HepG2 (cell line): ENCODE data around the gene COPS8. TPM values are rescaled to one million over a fixed set of nuclear protein-coding genes. Genes with fewer than 3 reads are reported as not detected.

Experiments used
- ATAC-seq: fragments of 200-7000 bp; cut with Tn5 transposase; 3 replicates; pipeline ENCODE4 v1.9.1; 2020; ENCODE audit warnings: mild to moderate bottlenecking, moderate library complexity
- BruUV-seq: library from RNA; stranded (reverse); fragments of 400-500 nt; replicated peaks from 2 replicates; lab custom pipeline; 2021; lab: Mats Ljungman, UMichigan
- CTCF ChIA-PET: fragments of 300-600 bp; formaldehyde crosslinking; extraction: SDS; loops from one replicate; lab custom pipeline; 2021; ENCODE audit warnings: low total read pairs, inconsistent platforms, low intra/inter-chr PET ratio; lab: Yijun Ruan, JAX
- POLR2A ChIA-PET: fragments of 350-600 bp; sonication (Branson Sonifier 250); formaldehyde crosslinking; loops from one replicate; lab custom pipeline; 2020; ENCODE audit warnings: antibody characterized with exemption, inconsistent platforms; lab: Yijun Ruan, JAX
- DNase-seq: peaks from one replicate; pipeline ENCODE4 v3.0.0-alpha.2; 2015; ENCODE audit warnings: low spot score
- FAIRE-seq: peaks from 3 replicates; lab custom pipeline; 2011; peaks lifted over from hg19 to GRCh38; lab: Jason Lieb, UNC
- H2AFZ ChIP-seq: one replicate; pipeline ENCODE4 v1.6.1; 2011; ENCODE audit warnings: low read length, inconsistent platforms
- H3K27ac ChIP-seq: fragments of 300-600 bp; 3 replicates; pipeline ENCODE4 v1.8.0; 2011; ENCODE audit warnings: mixed run types, mild to moderate bottlenecking, mixed read lengths, low read length, inconsistent platforms; ENCODE audit not compliant: insufficient read depth; ENCODE audit errors: extremely low read length
- H3K27me3 ChIP-seq, 2 experiments: fragments of 200-600 bp in 1 of 2; 2 replicates in 1 of 2; 3 replicates in 1 of 2; pipeline versions ENCODE4 v1.6.0 to v1.8.0; 2011; ENCODE audit warnings: low read length in 2 of 2, mild to moderate bottlenecking in 2 of 2, moderate library complexity in 2 of 2, inconsistent platforms in 1 of 2; ENCODE audit not compliant: insufficient read depth in 2 of 2, control insufficient read depth in 1 of 2
- H3K36me3 ChIP-seq, 2 experiments: fragments of 200-600 bp in 1 of 2; replicated peaks in 1 of 2; 2 replicates in 1 of 2; 3 replicates in 1 of 2; pipeline versions ENCODE4 v1.5.1 to v1.8.0; 2011; ENCODE audit warnings: low read length in 2 of 2, inconsistent platforms in 1 of 2; ENCODE audit not compliant: insufficient read depth in 2 of 2, control insufficient read depth in 1 of 2
- H3K4me1 ChIP-seq: 2 replicates; pipeline ENCODE4 v1.5.1; 2012; ENCODE audit warnings: low read length, inconsistent platforms; ENCODE audit not compliant: insufficient read depth
- H3K4me2 ChIP-seq: 2 replicates; pipeline ENCODE4 v1.6.0; 2011; ENCODE audit warnings: low read depth, low read length, inconsistent platforms
- H3K4me3 ChIP-seq, 3 experiments: fragments of 200-600 bp in 1 of 3; sonication (generic), shearing (Covaris generic) in 1 of 3; replicated peaks in 1 of 3; 2 replicates each; pipeline ENCODE4 v1.5.1; 2011 to 2016; ENCODE audit warnings: low read length in 3 of 3, inconsistent platforms in 2 of 3, low read depth in 2 of 3, mild to moderate bottlenecking in 2 of 3, control low read depth in 1 of 3, mixed read lengths in 1 of 3; ENCODE audit not compliant: insufficient read depth in 1 of 3
- H3K79me2 ChIP-seq: one replicate; pipeline ENCODE4 v1.6.1; 2011; ENCODE audit warnings: low read length, inconsistent platforms; ENCODE audit not compliant: insufficient read depth
- H3K9ac ChIP-seq: 2 replicates; pipeline ENCODE4 v1.6.0; 2011; ENCODE audit warnings: mild to moderate bottlenecking, low read depth, low read length, inconsistent platforms; ENCODE audit not compliant: insufficient read depth
- H3K9me3 ChIP-seq: 2 replicates; pipeline ENCODE4 v1.5.1; 2012; ENCODE audit warnings: mild to moderate bottlenecking, low read length
- H4K20me1 ChIP-seq: 2 replicates; pipeline ENCODE4 v1.6.0; 2011; ENCODE audit warnings: inconsistent platforms, mild to moderate bottlenecking, low read length, moderate library complexity; ENCODE audit not compliant: insufficient read depth
- HCFC1 ChIP-seq: fragments of 150-350 bp; IDR thresholded peaks from 2 replicates; pipeline ENCODE4 v1.6.1; 2014; ENCODE audit warnings: low read depth, low read length
- HHEX ChIP-seq: IDR thresholded peaks from 2 replicates; pipeline ENCODE4 v1.6.1; 2016; ENCODE audit warnings: control low read depth
- NFYC ChIP-seq: IDR thresholded peaks from 2 replicates; pipeline ENCODE4 v1.6.1; 2016; ENCODE audit warnings: missing genetic modification reagents, missing compliant biosample characterization
- PHF8 ChIP-seq: sonication (generic); formaldehyde crosslinking; IDR thresholded peaks from 2 replicates; pipeline ENCODE4 v1.5.0; 2020; ENCODE audit warnings: missing genetic modification reagents
- SALL2 ChIP-seq: sonication (generic); formaldehyde crosslinking; IDR thresholded peaks from 2 replicates; pipeline ENCODE4 v1.8.1; 2023; ENCODE audit warnings: mild to moderate bottlenecking, missing genetic modification reagents, inconsistent platforms
- ZBTB3 ChIP-seq: sonication (generic); formaldehyde crosslinking; IDR thresholded peaks from 2 replicates; pipeline ENCODE4 v1.4.0; 2020; ENCODE audit warnings: low read depth, mild to moderate bottlenecking, moderate library complexity, missing genetic modification reagents, borderline replicate concordance
- ZNF720 ChIP-seq: sonication (generic); formaldehyde crosslinking; IDR thresholded peaks from 2 replicates; pipeline ENCODE4 v1.4.0; 2020; ENCODE audit warnings: missing genetic modification reagents
- WGBS: methylation state at CpG from one replicate; pipeline ENCODE4 v1.1.6; 2017; ENCODE audit warnings: low lambda C conversion rate; 5-methylcytosine and 5-hydroxymethylcytosine counted together
- in situ Hi-C: cut with HindIII; loops from 2 replicates; pipeline ENCODE4 v1.10.0; 2017; ENCODE audit warnings: low pct_unique_long_range_greater_than_20kb; ENCODE audit not compliant: extremely low pct_ligation_motif_present
- intact Hi-C: fragments of 100-400 bp; cut with micrococcal nuclease; formaldehyde crosslinking; loops from one replicate; pipeline ENCODE4 v1.10.0; 2022; ENCODE audit not compliant: unreplicated experiment
- polyA plus RNA-seq, 8 experiments: library from polyadenylated mRNA; depleted of rRNA in 3 of 8; stranded (reverse) in 7 of 8; unstranded in 1 of 8; fragments of >200 nt; fragmentation: Illumina TruSeq in 4 of 8; extraction: Trizol in 4 of 8; gene quantifications; 2 replicates each; pipeline versions ENCODE4 v1.2.1 to v1.2.3, GENCODE V29; 2011 to 2016; ENCODE audit warnings: low read depth in 4 of 8, missing spikeins in 1 of 8, mixed read lengths in 1 of 8; ENCODE audit not compliant: insufficient read depth in 1 of 8
- total RNA-seq, 5 experiments: library from RNA; depleted of rRNA; stranded (reverse); fragments of >200 nt; fragmentation: Illumina TruSeq; extraction: Trizol; gene quantifications; 2 replicates each; pipeline ENCODE4 v1.2.3, GENCODE V29; 2016; ENCODE audit warnings: low read depth in 1 of 5
- TF ChIP-seq, protein P1 (sequence below): IDR thresholded peaks from 2 replicates; pipeline ENCODE4 v1.6.1; 2016
- TF ChIP-seq, protein P2 (sequence below), 2 experiments: sonication (generic) in 1 of 2; formaldehyde crosslinking in 1 of 2; IDR thresholded peaks; 2 replicates each; pipeline versions ENCODE4 v1.4.0 to v1.6.1; 2018 to 2020; ENCODE audit warnings: missing genetic modification reagents in 2 of 2, borderline replicate concordance in 1 of 2, low read depth in 1 of 2, mild to moderate bottlenecking in 1 of 2, missing biosample characterization in 1 of 2
- TF ChIP-seq, protein P3 (sequence below): sonication (generic); formaldehyde crosslinking; IDR thresholded peaks from 2 replicates; pipeline ENCODE4 v1.4.0; 2020; ENCODE audit warnings: missing genetic modification reagents
- TF ChIP-seq, protein P4 (sequence below): sonication (generic); formaldehyde crosslinking; IDR thresholded peaks from 2 replicates; pipeline ENCODE4 v1.8.1; 2023; ENCODE audit warnings: mild to moderate bottlenecking, missing genetic modification reagents

Gene COPS8
- total and polyA plus RNA-seq, 2 of the 13 experiments (the other 11 are each of a cell fraction or from before 2014, with no cell fraction given): 86.3 to 96.6 TPM

DNA sequence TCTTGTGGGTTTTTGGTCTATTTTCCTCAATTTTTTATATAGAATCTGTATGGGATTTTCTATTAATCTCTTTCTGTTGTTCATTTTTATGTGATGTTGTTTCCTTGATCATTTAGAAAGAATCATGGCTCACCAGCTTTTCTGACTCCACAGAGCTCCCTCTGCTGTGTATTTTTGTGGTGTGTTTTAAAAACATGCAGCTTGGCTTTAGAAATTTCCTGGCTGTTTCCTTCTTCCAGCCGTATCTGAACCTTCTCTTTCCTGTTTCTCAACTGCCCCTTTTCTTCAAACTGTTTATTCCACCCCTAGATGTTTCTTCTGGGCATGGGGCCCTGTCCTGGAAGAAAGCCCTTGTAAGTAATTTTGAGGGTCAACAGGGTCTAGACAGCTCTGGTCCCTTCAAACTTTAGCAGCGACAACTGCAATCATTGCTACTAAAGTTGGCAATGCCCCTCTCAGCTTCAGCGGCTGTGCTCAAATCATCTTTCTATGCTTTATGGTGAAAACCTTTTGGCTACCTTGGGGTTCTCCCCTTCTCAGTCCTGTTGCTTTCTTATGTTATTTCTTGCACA lies 17.6 kb upstream of the COPS8 start (continued):
- no peak for TF ChIP-seq HHEX

DNA sequence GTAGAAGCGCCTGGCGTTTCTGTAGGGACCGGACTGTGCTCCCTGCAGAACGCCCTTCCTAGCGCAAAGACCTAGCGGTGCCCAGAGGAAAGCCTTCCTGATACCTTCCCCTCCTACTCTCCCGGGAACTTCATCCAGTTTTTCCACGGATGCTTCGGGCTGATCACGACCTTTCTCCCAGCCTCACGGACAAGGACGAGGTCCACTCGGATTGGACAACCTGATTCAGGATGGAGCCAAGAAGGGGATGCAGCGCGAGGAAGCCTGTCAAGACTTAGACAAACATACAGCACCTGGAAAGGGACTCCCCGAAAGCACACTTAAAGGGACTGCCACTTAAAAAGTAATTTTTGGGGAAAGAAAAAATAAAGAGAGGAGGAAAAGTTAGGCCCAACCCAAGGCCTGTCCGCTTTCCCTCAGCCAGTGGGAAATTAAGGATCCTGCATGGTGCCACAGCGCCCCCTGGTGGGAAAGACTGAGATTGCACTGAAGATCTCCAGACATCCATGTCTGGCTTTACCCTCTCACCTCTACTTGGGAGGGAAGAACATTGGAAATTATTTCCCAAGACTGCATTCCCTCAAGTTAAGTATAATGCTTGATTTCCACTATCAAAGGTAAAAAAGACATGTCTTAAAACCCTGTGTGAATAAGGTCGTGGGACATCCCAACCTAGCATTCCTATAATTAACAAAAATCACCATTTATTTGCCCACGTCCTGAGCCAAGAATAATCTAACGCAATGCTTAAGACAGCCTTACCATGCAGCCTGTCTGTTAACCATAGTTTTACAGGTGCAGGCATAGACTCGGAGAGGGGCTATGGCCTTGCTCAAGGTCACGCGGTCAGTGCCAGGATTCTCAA lies 13.4 kb upstream of the COPS8 start:
- ATAC-seq: no peak
- H3K36me3 ChIP-seq: no peaks in the 10 kb centered on the region
- peak; percentile 75 for FAIRE-seq
- H3K4me2 ChIP-seq: no peak overlapping the region
- no TSS peak for BruUV-seq
- H3K4me3 ChIP-seq: no peak overlapping the region
- H3K27me3 ChIP-seq: no peaks in the 10 kb centered on the region
- H3K4me1 ChIP-seq: peaks cover 49% of the 10 kb centered on the region
- H3K27ac ChIP-seq: no peak overlapping the region
- POLR2A ChIA-PET: no interaction called here
- H4K20me1 ChIP-seq: no peaks in the 10 kb centered on the region
- DNase-seq: peak; percentile 51
- no peak overlapping the region for H2AFZ ChIP-seq
- no peaks in the 10 kb centered on the region for H3K79me2 ChIP-seq
- intact Hi-C loops: loop anchor here (1.0 kb wide), 2 partner anchors 559 to 729 kb away; no protein-coding TSS in a partner anchor
- WGBS: 85% methylated on average over 24 of the region's 24 CpGs
- CTCF ChIA-PET: interaction anchor here (1.5 to 2.8 kb wide), 3 partner anchors 559 to 729 kb away, joined by 7 to 19 read pairs (median 13); no protein-coding TSS in a partner anchor
- no peak overlapping the region for H3K9ac ChIP-seq
- H3K9me3 ChIP-seq: peaks cover 7% of the 10 kb centered on the region; the same call in 1 of the 2 replicates
- in situ Hi-C loops: loop anchor here (5.0 kb wide), 2 partner anchors 560 to 720 kb away; no protein-coding TSS in a partner anchor
- TF ChIP-seq, protein P1, sequence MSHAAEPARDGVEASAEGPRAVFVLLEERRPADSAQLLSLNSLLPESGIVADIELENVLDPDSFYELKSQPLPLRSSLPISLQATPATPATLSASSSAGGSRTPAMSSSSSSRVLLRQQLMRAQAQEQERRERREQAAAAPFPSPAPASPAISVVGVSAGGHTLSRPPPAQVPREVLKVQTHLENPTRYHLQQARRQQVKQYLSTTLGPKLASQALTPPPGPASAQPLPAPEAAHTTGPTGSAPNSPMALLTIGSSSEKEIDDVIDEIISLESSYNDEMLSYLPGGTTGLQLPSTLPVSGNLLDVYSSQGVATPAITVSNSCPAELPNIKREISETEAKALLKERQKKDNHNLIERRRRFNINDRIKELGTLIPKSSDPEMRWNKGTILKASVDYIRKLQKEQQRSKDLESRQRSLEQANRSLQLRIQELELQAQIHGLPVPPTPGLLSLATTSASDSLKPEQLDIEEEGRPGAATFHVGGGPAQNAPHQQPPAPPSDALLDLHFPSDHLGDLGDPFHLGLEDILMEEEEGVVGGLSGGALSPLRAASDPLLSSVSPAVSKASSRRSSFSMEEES (CRISPR knock-in tag): no peak
- TF ChIP-seq, protein P2, sequence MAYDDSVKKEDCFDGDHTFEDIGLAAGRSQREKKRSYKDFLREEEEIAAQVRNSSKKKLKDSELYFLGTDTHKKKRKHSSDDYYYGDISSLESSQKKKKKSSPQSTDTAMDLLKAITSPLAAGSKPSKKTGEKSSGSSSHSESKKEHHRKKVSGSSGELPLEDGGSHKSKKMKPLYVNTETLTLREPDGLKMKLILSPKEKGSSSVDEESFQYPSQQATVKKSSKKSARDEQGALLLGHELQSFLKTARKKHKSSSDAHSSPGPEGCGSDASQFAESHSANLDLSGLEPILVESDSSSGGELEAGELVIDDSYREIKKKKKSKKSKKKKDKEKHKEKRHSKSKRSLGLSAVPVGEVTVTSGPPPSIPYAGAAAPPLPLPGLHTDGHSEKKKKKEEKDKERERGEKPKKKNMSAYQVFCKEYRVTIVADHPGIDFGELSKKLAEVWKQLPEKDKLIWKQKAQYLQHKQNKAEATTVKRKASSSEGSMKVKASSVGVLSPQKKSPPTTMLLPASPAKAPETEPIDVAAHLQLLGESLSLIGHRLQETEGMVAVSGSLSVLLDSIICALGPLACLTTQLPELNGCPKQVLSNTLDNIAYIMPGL (CRISPR knock-in tag; IDR thresholded peaks at IDR 0.05; ENCODE audit: borderline replicate concordance in 1 of 2, low read depth in 1 of 2): 0 out of 4 replicates have a peak, but pooled peaks of 1 of the 2 experiments have one; percentile 19
- no peak for TF ChIP-seq ZNF720
- no peak for TF ChIP-seq HCFC1
- TF ChIP-seq PHF8 (CRISPR knock-in tag): no peak
- TF ChIP-seq, protein P3, sequence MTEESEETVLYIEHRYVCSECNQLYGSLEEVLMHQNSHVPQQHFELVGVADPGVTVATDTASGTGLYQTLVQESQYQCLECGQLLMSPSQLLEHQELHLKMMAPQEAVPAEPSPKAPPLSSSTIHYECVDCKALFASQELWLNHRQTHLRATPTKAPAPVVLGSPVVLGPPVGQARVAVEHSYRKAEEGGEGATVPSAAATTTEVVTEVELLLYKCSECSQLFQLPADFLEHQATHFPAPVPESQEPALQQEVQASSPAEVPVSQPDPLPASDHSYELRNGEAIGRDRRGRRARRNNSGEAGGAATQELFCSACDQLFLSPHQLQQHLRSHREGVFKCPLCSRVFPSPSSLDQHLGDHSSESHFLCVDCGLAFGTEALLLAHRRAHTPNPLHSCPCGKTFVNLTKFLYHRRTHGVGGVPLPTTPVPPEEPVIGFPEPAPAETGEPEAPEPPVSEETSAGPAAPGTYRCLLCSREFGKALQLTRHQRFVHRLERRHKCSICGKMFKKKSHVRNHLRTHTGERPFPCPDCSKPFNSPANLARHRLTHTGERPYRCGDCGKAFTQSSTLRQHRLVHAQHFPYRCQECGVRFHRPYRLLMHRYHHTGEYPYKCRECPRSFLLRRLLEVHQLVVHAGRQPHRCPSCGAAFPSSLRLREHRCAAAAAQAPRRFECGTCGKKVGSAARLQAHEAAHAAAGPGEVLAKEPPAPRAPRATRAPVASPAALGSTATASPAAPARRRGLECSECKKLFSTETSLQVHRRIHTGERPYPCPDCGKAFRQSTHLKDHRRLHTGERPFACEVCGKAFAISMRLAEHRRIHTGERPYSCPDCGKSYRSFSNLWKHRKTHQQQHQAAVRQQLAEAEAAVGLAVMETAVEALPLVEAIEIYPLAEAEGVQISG (CRISPR knock-in tag): peak; percentile 62; the same call in 1 of the 2 replicates
- TF ChIP-seq ZBTB3 (CRISPR knock-in tag): no peak
- TF ChIP-seq SALL2: no peak
- peak; percentile 6; the same call in 1 of the 2 replicates for TF ChIP-seq NFYC (CRISPR knock-in tag)
- TF ChIP-seq, protein P4, sequence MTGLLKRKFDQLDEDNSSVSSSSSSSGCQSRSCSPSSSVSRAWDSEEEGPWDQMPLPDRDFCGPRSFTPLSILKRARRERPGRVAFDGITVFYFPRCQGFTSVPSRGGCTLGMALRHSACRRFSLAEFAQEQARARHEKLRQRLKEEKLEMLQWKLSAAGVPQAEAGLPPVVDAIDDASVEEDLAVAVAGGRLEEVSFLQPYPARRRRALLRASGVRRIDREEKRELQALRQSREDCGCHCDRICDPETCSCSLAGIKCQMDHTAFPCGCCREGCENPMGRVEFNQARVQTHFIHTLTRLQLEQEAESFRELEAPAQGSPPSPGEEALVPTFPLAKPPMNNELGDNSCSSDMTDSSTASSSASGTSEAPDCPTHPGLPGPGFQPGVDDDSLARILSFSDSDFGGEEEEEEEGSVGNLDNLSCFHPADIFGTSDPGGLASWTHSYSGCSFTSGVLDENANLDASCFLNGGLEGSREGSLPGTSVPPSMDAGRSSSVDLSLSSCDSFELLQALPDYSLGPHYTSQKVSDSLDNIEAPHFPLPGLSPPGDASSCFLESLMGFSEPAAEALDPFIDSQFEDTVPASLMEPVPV (CRISPR knock-in tag): no peak
